HFFc6 (cell line): ENCODE results near the gene FSTL5. TPM values are rescaled to one million over a fixed set of nuclear protein-coding genes. Genes with fewer than 3 reads are reported as not detected.

Source experiments
- DNase-seq: peaks from one replicate; pipeline ENCODE4 v3.0.0-alpha.2; 2018
- H3K27ac Mint-ChIP-seq: 2 replicates; pipeline ENCODE4 v1.8.0; 2020; ENCODE audit warnings: mild to moderate bottlenecking, mixed read lengths
- H3K27me3 Mint-ChIP-seq: 2 replicates; pipeline ENCODE4 v1.8.0; 2021; ENCODE audit warnings: mild to moderate bottlenecking, moderate library complexity, mixed read lengths; ENCODE audit not compliant: insufficient read depth
- H3K36me3 Mint-ChIP-seq: 2 replicates; pipeline ENCODE4 v1.8.0; 2021; ENCODE audit warnings: low read depth, mixed read lengths
- H3K4me1 Mint-ChIP-seq: 2 replicates; pipeline ENCODE4 v1.8.0; 2020; ENCODE audit warnings: low read depth, mixed read lengths
- H3K4me3 Mint-ChIP-seq: 2 replicates; pipeline ENCODE4 v1.8.0; 2020; ENCODE audit warnings: mild to moderate bottlenecking, moderate library complexity, mixed read lengths
- H3K9me3 Mint-ChIP-seq: 2 replicates; pipeline ENCODE4 v1.8.0; 2020; ENCODE audit warnings: mild to moderate bottlenecking, mixed read lengths
- CTCF ChIP-seq: fragments of 200-600 bp; sonication (generic); IDR thresholded peaks from 2 replicates; pipeline ENCODE4 v1.5.0; 2021; ENCODE audit warnings: antibody characterized with exemption, mild to moderate bottlenecking
- total RNA-seq, 6 experiments: library from RNA; stranded (reverse); fragmentation: NEBNext Ultra II Directional; extraction: Animal tissue kit (Norgen Biotek cat#: 25700); gene quantifications; 2 replicates in 1 of 6; 3 replicates in 5 of 6; pipeline ENCODE4 v1.2.3, GENCODE V29; 2021

Gene FSTL5
- total RNA-seq, 6 experiments from 2014 or later: not detected

GRCh38 chr4:161601011-161601410 lies 562.8 kb downstream of the FSTL5 start:
- Mint-ChIP-seq H3K4me3 (no peak overlapping the region), H3K27ac (no peak overlapping the region)
- TF ChIP-seq CTCF: no peak

GRCh38 chr4:161595230-161595771 lies 568.5 kb downstream of the FSTL5 start:
- Mint-ChIP-seq H3K4me1 (no peaks in the 10 kb centered on the region), H3K4me3 (no peak overlapping the region), H3K27ac (no peak overlapping the region), H3K36me3 (no peaks in the 10 kb centered on the region), H3K27me3 (no peaks in the 10 kb centered on the region; the same call in 1 of the 2 replicates), H3K9me3 (peaks cover 9% of the 10 kb centered on the region; the same call in 1 of the 2 replicates)
- no peak for DNase-seq
- TF ChIP-seq CTCF: no peak

More at GRCh38 chr4:161601011-161601410, 562.8 kb downstream of the FSTL5 start:
- DNase-seq: no peak
- no peaks in the 10 kb centered on the region for H3K36me3 Mint-ChIP-seq
- H3K4me1 Mint-ChIP-seq: no peaks in the 10 kb centered on the region
- peaks cover 10% of the 10 kb centered on the region for H3K9me3 Mint-ChIP-seq
- H3K27me3 Mint-ChIP-seq: no peaks in the 10 kb centered on the region

GRCh38 chr4:161585011-161585410 lies 578.8 kb downstream of the FSTL5 start:
- DNase-seq: no peak
- no peak for TF ChIP-seq CTCF
- Mint-ChIP-seq H3K27me3 (no peaks in the 10 kb centered on the region), H3K4me1 (no peaks in the 10 kb centered on the region), H3K9me3 (peaks cover 40% of the 10 kb centered on the region), H3K4me3 (no peak overlapping the region), H3K36me3 (peaks cover 5% of the 10 kb centered on the region; the same call in 1 of the 2 replicates), H3K27ac (no peak overlapping the region)

GRCh38 chr4:161583549-161583948 lies 580.3 kb downstream of the FSTL5 start:
- H3K9me3 Mint-ChIP-seq: peaks cover 44% of the 10 kb centered on the region

GRCh38 chr4:161581262-161582230 lies 582.3 kb downstream of the FSTL5 start:
- no peak for DNase-seq
- no peak overlapping the region for H3K27ac Mint-ChIP-seq

More at GRCh38 chr4:161583549-161583948, 580.3 kb downstream of the FSTL5 start:
- no peaks in the 10 kb centered on the region for H3K4me1 Mint-ChIP-seq
- no peaks in the 10 kb centered on the region for H3K27me3 Mint-ChIP-seq
- no peak for TF ChIP-seq CTCF
- no peak overlapping the region for H3K27ac Mint-ChIP-seq
- no peak overlapping the region for H3K4me3 Mint-ChIP-seq
- H3K36me3 Mint-ChIP-seq: peaks cover 5% of the 10 kb centered on the region; the same call in 1 of the 2 replicates
- DNase-seq: no peak

More at GRCh38 chr4:161581262-161582230, 582.3 kb downstream of the FSTL5 start:
- Mint-ChIP-seq H3K27me3 (no peaks in the 10 kb centered on the region), H3K4me3 (no peak overlapping the region), H3K9me3 (peaks cover 60% of the 10 kb centered on the region), H3K4me1 (no peaks in the 10 kb centered on the region), H3K36me3 (peaks cover 5% of the 10 kb centered on the region; the same call in 1 of the 2 replicates)
- no peak for TF ChIP-seq CTCF
